GM04503 (cell line): Measurements from ENCODE around the gene PTGDR.

ENCODE experiments used
- DNase-seq: peaks from one replicate; pipeline ENCODE4 v3.0.0-alpha.2; 2012; ENCODE audit warnings: low read depth

The PTGDR gene

GRCh38 chr14:52312931-52313355 lies 45.4 kb downstream of the PTGDR start:
- no peak for DNase-seq

- no peak for DNase-seq
Measured at GRCh38 chr14:52313462-52313861, 46.0 kb downstream of the PTGDR start.

GRCh38 chr14:52313903-52314594 lies 46.6 kb downstream of the PTGDR start, which contains the start of gene PTGER2:
TSS of gene PTGER2 (plus strand) at chr14:52314312. CDS start at chr14:52314549, 237 bp downstream.
- no peak for DNase-seq

GRCh38 chr14:52314595-52315354 lies 47.3 kb downstream of the PTGDR start:
- no peak for DNase-seq

GRCh38 chr14:52315355-52315718 lies 47.8 kb downstream of the PTGDR start:
- DNase-seq = no peak

GRCh38 chr14:52318062-52318461 lies 50.6 kb downstream of the PTGDR start:
- no peak for DNase-seq

- no peak for DNase-seq
Measured at GRCh38 chr14:52318826-52319645, 51.5 kb downstream of the PTGDR start.

GRCh38 chr14:52319919-52320318 lies 52.4 kb downstream of the PTGDR start:
- DNase-seq = no peak

GRCh38 chr14:52325126-52325525 lies 57.6 kb downstream of the PTGDR start:
- no peak for DNase-seq

- DNase-seq = no peak
Measured at GRCh38 chr14:52325630-52326029, 58.1 kb downstream of the PTGDR start.
